Measurements from ENCODE around the gene SLC12A5.

SLC12A5 gene

DNA sequence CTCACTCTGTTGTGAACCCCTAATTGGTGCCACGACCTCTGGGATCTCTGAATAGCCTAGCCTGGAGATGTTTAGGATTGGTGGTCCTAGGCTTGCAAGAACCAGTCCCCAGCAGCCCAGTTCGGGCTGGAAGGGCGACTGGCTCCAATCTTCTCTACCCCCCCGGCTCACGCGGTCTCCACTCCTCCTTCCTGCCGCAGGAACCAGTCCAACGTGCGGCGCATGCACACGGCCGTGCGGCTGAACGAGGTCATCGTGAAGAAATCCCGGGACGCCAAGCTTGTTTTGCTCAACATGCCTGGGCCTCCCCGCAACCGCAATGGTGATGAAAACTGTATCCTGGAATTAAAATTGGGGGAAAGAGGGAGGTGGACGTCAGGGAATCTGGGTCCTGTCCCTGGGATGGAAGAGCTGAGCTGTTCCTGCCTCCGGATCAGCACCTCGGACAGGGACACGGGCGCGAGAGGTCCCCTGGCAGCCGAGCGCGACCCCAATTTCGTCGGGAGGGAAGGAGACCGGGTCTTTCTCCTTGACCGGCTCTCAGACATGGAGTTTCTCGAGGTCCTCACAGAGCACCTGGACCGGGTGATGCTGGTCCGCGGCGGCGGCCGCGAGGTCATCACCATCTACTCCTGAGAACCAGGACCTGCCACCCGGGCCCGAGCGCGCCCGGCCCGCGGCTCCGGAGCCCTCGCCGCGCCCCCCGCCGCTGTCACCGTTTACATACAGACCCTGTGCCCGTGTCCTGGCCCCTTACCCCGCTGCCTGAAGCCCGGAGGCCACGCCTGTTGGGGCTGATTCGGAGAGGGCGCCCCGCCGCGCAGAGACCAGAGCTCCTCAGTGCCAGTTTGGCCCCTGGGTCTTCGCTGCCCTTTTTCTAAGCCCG is 28.2 kb downstream of the SLC12A5 start:
- no peak for DNase-seq

DNA sequence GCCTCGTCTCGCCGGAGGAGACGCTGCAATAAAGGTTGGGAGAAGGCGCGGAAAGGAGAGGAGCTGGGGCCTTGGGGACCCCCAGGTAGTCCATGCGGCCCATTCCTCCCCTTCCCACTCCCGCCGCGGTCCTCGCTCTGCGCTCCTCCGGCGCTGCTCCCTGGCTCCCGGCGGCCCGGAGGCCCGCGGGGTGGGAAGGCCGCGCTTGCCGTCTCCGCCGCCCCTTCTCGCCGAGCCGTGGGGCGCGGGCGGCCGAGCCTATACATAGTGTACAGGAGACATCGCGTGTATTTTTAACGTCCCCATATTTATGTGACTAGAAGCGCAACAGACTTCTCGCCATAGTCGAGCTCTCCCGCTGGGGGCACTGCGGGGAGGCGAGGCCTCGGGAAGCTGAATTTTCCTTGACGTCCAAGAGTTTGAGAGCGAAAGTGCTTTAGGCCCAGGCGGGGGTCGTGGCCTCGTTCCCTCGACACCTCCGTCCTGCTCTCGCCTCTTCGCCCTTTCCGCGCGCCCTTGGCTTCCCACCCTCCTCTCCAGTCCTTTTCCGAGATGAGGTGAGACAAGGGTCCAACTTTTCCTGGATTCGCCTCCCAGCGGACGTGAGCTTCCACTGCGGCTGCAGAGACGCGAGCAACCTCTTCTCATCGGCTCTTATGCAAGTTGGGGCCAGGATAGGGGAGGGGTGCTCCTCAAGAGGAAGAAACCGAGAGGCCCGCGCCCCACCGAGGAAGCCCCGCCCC is 29.0 kb downstream of the SLC12A5 start:
- DNase-seq, result no peak

- DNase-seq, result no peak
Observed at GRCh38 chr20:46058599-46059281, 29.7 kb downstream of the SLC12A5 start.

- no peak for DNase-seq
Observed at GRCh38 chr20:46060301-46060881, 31.4 kb downstream of the SLC12A5 start.

DNA sequence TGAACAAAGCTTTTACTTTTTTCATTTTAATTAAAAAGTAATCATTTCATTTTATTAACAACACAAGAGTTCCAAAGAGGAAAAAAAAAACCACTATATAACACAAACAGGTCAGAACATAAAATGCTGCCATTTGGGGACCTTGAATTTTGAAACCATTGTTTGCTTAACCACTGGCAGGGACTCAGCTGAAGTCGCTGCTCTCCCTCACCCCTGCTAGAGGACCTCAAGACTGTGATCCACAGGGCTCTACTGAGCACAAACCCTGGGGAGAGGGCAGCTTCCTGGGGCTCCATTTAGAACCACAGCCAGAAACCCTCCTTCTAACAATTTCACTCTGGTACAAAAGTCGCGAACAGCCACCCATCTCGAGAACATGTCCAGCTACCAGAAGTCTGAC is 32.0 kb downstream of the SLC12A5 start:
- DNase-seq, result no peak

DNA sequence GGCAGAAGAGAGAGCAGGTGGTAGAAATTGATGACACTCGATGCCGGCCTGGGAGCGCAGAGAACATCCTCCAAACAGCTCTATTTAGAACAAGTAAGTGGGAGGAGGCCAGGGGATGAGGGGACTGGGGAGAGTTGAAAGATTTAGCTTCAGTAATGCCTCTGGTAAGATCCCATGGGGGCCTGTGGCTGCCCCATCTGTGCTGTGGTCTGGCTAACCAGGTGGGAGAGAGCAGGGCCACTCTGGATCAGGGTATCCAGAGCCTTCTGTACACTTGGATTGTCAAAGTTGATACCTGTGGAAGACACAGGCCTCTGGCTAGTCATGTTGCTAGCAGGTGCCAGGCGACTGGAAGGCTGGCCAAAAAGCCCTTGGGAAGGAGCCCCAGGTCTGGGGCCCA is 33.1 kb downstream of the SLC12A5 start:
- no peak for DNase-seq

DNA sequence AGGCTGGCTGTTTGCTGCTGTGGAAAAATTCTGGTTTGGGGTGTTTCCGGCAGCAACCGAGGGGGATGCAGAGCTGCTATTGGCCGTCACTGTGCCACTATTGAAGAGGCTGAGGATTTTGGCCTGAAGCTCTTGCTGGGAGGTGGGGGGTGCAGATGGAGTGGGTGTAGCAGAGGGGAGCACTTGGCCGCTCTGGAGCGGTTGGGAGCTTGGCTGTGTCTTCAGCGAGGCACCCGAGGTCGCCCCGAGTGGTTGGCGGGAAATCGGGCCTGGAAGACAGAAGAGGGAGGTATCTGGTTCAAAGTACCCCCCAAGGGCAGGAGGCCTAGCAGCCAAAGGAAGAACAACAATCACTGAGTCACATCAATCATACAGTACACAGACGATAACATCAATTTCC is 33.6 kb downstream of the SLC12A5 start:
- DNase-seq, result no peak

- no peak for DNase-seq
Observed at GRCh38 chr20:46063151-46063550, 34.1 kb downstream of the SLC12A5 start.

GRCh38 chr20:46063652-46064054 is 34.6 kb downstream of the SLC12A5 start:
- no peak for DNase-seq

- no peak for DNase-seq
Observed at GRCh38 chr20:46065006-46065405, 36.0 kb downstream of the SLC12A5 start.

- DNase-seq, result no peak
Observed at GRCh38 chr20:46065691-46066090, 36.7 kb downstream of the SLC12A5 start.

GRCh38 chr20:46070215-46070900 is 41.3 kb downstream of the SLC12A5 start:
- DNase-seq, result no peak

DNA sequence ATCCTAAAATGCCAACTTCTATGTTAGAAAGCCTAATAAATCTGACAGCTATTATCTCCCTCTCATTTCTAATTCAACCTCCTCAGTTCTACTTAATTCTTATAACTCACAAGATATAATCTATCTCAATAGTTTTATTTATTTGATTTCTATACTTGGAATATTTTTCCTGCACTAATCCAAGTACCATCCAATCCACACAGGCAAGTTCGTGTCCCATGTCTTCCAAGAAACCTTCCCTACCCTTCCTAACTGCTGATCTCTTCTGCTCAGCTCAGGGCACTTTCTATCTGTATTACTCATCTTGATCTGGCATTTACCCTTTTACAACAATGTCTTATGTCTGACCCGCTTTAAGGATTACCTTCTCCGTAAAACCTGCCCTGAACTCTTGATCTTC is 42.6 kb downstream of the SLC12A5 start:
- DNase-seq, result no peak

DNA sequence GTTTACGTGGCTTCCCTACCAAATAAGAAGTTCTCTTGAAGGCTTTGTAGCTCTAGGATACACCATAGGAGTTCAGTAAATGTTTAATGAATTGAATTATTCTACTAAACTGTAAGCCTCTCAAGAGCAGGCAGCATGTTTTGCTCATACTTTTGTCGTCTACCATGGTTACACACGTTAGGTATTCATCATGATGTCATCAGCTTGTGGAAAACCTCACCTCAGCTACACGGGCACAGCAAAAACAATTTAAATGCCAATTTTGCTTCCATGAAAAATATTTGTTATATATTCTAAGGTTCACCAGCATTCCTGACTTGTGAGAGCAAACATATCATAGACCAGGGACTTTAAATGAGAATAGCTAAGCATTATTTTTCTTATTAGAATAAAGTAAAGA is 44.0 kb downstream of the SLC12A5 start:
- DNase-seq, result no peak

- no peak for DNase-seq
Observed at GRCh38 chr20:46073443-46073842, 44.4 kb downstream of the SLC12A5 start.

DNA sequence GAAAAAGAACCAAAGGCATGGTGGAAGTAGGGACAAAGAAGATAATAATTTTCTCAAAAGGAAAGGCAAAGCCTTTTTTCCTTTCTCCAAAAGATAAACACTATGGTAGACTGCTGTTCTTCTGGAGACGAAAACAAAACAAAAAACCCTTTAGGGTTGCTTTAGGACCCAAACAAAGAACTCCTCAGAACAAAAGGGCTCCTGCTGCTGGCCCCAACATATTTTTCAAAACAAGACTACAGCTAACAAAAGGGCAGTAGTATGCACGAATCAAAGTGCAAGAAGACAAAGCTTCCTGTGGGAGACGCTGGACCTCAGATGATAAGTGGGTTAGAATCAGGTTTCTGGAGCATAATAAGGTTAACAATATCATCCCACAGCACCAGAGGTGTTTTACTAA is 45.0 kb downstream of the SLC12A5 start:
- peak in 1 of 2 experiments; percentile 74 for DNase-seq

DNA sequence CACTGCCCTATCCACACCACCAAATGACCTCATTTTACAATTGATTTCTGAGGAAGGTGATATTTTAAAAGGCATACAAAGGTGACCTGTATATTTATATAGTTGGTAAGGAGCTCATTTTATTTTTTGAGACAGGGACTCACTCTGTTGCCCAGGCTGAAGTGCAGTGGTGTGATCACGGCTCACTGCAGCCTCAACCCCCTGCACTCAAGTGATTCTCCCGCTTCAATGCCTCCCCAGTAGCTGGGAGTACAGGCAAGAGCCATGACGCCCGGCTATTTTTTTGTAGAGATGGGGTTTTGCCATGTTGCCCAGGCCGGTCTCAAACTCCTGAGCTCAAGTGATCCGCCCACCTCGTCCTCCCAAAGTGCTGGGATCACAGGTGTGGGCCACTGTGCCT is 47.8 kb downstream of the SLC12A5 start:
- DNase-seq, result no peak

DNA sequence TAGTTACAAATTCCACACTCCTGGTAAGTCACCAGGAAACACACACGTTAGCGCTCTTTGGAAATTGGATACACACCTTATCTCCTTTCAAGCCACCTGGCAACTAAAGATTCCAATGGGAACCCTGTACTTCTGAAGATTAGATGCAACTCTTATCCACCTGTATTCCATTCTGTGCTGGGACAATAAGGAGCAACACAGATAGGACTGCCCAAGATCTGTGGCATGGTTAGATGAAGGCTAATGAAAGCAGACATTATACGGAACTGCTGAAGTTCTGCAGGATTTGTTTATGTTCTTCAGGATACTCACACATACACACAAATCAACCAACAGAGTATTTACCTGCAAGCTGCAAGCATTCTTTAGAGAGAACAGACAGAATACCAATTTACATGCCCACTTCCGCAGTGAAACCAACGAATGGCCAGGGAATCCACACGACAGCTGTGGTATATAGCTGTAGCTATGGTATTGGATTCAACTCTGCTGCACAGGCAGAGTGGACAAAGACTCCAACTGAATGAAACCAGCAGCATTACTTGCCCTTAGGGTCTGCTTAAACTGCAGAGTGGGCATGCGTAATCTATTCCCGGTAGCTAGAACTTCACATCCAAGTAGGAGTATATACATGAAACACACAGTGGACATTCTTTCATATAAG is 48.8 kb downstream of the SLC12A5 start:
- no peak for DNase-seq

DNA sequence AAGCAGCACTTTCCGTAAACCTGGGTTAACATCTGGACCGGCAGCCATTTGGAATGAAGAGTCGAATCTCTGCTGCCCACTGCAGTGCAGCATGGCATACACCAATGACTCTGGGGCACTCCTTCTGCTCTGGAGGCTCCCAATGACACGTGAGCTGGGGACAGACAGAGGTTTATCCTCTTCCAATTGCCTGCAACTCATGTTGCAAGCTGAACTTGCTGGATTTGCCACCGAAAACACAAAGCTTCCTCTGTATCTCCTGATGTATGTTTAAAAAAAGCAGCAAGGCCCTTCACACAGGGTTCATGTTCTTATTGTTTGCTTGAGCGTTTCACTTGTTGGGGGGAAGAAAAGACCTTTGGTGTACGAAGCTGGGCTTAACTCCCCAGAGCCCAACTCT is 49.9 kb downstream of the SLC12A5 start:
- no peak for DNase-seq

- no peak for DNase-seq
Observed at GRCh38 chr20:46081074-46081473, 52.1 kb downstream of the SLC12A5 start.

DNA sequence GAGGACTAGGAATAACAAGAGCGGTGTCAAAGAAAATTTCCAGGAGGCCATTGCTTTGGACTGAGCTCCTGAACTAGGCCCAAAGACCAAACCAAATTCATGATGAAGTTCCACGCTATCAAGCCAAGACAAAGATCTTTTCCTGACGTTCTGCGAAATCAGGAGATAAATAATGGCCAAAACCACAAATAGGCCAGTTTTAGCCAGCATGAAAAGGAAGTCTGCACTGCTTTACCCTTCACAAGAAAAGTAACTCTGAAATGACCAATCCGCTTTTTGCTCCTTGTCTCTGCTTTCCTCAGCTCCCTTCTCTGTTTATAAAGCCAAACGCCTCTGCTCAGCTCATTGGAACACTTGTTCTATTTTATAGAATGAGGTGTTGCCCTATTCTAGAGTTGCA is 54.1 kb downstream of the SLC12A5 start:
- DNase-seq, result no peak

DNA sequence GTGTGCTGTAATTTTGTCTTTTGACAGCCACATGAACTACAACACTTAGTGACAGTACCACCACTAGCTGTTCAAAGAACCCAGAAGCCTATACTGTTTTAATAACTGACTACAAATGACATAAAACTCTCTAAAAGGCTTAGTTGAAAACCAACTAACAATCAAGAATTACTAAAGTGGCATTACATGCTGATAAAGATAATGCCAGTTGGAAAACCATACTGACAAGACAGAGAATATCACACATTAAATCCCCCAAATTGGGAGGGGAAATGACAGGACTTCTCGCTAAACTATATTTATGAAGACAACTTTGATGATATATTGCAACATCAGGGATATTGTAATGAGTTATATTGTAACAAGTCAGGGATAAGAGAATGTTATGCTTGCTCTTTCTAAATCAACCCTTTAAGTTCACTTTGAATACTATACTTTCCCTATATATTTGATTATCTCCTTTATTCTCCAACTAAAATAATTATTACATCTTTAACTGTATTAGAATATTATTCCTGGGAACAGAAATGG is 54.6 kb downstream of the SLC12A5 start:
- no peak for DNase-seq
